Activated CD4-positive, alpha-beta T cell treated with anti-CD3 and anti-CD28 coated beads for 1 hour (primary cell): ENCODE results near the gene HLCS.

Experiments used
- DNase-seq: peaks from one replicate; pipeline ENCODE4 v3.0.0-alpha.2; 2020

The HLCS gene

DNA sequence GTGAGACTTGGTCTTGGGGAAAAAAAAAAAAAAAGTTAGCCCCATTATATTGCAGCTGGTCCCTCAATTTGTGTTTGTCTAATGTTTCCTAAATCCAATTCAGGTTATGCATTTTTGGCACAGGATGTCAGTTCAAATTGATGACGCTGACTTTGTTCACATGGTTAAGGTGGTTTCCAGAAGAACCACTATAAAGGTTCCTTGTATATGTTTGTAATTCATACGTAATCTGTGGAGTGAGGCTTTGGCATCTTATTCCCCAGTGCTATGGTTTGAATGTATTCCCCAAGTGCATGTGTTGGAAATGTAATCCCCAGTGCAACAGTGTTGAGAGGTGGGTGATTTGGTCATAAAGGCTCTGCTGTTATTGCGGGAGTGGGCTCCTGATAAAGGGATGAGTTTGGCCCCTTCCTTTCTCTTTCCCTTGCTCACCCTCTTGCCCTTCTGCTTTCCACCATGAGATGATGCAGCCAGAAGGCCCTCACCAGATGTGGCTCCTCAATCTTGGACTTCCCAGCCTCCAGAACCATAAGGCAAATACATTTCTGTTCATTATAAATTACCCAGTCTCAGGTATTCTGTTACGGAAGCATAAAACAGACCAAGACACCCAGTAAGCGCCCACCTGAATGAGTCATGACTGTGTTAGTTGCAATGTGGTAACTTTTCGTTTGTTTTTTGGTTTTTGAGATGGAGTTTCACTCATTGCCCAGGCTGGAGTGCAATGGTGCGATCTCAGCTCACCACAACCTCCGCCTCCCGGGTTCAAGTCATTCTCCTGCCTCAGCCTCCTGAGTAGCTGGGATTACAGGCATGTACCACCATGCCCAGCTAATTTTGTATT, 19.5 kb upstream of the HLCS start:
- no peak for DNase-seq

DNA sequence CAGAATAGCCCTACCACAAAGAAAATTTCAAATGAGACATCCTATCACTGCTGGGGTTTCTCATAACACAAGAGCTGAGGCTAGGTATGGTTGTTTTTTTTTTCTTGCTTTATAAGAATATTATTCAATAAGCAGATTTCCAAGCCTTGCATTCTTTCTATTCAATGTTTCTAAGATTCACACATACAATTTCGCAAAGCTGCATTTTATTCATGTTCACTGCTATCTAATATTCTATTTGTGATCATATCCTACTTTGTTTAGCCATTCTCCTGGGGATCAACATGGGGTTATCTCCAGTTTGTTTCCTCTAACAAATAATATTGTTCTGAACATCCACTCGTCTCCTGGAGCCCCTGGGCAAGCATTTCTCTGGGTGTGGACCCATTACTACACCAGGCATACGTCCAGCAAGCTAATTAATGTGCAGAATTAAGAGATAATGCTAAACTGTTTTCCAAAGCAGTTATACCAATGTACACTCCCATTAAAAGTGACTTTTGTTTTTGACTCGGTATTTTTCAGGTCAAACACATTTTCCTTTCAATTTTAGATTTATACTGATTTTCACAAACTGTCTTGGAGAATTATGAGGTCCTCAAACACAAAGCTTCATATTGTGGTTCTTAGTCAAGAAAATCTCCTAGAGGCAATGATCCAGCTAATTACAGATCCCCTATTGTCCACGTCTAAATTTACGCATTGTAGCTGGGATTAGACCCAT, 15.7 kb upstream of the HLCS start:
- DNase-seq, result no peak

DNA sequence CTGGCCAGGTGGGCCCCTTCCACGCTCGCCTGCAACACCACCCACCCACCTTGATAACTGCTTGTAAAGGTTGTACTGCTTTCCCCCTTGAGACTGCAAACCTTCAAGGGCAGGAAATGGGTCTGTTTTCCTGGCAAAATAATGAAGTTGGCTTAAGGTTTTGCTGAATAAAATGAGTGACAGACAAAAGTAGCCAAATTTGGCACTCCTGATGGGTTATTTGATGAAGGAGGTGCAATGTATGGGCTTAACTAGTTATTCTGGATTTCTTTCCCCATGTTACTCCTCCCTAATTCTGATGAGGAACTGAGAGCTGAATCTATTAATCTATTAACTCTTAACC, 14.6 kb upstream of the HLCS start:
- DNase-seq, result no peak

DNA sequence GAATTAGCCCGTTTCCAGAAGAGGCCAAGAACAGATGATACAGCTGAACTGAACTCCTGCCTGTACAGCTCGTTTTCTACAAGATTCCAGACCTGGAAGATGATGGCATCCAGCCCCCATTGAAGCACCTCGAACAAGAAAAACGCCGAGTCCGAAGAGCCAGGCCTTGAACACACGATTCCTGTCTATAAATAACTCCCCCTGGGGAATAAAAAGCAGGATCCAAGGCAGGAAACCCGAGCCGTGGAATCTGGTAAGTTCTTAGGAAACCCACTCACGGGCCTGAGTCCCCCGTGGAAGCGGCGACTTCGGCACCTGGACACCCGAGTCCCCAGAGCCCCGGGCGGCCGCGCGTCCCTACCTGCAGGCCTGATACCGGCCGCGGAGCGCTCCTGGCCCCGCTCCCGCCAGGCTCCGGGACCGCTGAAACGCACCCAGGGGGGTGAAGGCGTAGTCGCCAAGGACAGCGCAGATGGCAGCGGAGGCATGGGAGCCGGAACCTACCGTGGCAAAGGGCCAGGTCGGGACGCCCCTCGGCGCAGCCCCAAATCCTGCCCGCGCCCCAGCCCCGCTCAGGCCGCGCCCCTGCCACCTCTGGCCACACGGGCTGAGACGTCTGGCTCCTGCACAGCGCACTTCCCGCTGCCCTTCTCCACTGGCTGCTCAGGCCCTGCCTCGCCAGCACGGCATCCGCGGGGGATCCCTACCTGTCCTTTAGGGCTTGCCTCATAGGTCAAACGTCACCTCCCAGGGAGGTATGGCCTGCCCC, 14.0 kb upstream of the HLCS start:
- DNase-seq, result no peak

DNA sequence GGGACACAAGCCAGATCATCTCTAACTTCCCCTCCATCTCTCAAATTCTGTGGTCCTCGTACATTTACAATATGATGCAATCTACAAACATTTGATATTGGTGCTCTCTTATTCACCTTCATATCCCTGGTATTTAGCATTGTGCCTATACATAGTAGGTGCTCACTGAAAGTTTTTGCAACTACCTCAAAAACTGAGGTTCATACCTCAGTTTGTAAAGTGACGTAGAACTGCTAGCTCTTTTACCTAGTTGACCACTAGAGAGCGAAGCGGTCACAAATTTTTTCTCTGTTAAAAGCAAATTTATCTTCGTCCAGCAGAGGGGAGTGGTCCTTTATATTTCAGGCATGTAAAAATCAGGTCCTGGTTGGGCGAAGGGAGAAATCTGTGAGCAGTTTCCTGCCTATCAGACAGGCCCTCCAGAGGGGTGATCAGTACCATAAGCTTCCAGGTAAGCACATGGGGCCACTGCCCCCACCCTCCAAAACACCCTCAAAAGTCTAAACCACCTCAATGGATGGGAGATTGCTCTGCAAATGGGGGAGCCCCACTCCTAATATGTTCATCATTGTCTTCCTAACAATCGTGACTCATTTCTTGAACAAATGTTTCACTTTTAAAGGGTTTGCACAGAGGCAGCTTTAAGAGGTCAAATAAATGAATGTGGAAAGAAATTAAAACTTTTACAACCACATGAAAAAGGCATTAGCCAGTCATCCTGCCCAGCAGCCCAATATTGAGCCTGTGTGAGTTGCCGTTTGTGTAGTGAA, 10.6 kb upstream of the HLCS start:
- DNase-seq, result no peak

- DNase-seq, result no peak
These were observed 9.9 kb upstream of the HLCS start for GRCh38 chr21:36976228-36976861.

GRCh38 chr21:36974851-36975192, 8.4 kb upstream of the HLCS start:
- no peak for DNase-seq

GRCh38 chr21:36973986-36974850, 7.7 kb upstream of the HLCS start:
- DNase-seq, result no peak

DNA sequence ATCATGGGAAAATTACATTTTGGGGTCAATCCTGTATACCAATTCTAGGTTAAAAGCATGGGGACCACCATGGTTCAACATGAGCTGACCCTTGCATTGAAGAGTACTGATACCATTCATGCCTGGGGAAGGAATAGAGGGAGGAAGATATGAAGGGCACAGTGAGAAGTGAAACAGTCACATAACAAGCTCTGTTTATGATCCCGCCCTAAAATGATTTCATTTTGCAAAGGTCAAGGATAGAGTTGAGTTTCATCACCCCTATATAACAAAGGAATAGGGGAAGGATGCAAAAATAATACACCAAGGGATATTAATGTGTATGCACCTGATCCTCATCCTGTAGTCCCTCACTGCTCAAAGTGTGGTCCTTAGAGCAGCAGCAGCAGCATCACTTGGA, 2.5 kb upstream of the HLCS start:
- DNase-seq, result no peak

GRCh38 chr21:36968414-36968813, 1.9 kb upstream of the HLCS start:
- no peak for DNase-seq

DNA sequence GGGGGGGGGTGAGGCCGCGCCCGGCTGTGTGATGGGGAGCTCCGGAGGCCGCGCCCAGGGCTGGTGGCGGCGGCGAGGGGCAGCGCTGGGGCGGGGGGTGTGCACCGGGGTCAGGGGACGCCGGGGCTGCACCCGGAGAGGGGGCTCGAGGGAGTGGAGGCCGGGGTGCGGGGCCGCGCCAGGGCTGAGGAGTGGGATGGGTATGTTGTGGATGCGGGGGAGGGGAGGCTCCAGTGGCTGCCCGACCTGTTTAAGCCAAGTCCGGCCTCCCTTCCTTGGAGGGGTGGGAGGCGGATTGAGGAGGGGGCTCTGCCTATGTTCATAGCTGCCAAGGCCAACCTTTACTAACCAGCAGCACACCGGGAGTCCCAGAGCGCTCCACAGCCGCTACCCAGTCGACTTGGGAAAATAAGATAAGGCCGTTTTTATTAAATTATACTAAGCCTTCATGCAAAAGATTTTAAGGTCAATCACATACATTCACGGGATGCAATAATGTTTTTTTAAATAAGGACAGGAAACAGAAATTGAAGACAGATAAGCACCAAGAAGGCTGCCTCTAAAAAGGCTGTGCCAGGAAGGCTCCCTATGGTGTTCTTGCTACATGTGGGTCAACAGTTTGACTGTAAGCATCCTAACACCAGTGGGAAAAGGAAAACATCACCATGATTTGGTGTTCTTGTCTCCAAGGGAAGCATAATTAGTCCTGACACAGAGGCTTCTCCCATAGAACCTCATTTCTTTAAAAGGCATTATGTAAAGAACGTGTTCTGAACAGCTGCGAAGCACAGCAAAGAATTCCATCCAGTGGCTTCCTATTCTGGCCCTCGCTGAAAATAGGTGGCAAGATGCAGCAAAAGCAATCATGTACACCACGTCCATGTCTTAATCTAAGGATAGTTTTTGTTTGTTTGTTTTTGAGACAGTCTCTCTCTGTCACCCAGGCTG, 626 bp upstream of the HLCS start:
- no peak for DNase-seq

DNA sequence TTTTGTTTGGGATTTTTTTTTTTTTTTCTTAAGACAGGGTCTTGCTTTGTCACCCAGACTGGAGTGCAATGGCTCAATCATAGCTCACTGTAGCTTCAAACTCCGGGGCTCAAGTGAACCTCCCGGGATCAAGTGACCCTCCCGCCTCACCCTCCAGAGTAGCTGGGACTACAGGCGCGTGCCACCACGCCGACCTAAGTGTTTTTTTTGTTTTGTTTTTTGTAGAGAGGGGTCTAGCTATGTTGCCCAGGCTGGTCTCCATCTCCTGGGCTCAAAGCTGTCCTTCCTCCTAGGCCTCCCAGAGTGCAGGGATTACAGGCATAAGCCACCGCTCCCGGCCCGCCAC, 776 bp downstream of the HLCS start:
- no peak for DNase-seq

DNA sequence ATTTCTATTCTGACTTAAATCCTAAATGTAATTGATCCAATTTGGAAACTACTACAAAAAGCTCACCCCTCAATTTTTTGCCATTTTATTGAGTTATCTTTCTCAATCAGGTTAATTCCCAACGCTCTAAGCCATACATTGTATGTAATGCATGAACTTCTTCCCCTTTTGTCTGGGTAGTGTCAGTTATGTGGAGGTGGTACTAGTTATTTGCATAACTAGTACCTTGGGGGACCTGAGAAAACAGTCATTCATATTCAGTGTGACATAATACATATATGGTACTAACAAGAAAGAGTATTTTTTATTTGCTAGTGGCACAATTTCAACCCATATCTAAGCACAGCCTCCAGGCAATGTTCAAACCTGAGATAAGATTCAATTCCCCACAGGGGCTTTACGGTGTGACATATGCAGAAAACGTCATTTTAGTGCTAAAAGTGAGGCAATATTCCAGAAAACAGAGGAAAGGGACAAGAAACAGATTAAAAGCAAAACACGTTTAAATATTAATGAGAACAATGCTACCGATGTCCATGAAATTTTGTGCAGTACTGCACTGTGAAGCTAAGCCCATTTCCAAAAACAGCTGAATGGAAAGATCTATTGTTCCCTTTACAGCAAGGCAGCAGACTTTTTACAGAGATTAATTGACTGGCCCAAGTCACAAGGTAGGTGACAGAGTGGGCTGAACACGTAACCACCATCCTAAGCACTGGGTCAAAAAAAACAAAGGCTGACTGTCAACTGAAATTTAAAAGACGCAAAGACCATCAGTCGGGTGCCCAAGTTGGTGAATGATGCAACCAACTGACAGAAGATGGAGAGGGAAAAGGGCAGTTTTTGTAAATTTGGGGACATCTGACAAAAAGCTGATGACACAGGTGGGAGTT, 1.4 kb downstream of the HLCS start:
- DNase-seq, result no peak

- DNase-seq, result no peak
These were observed 2.1 kb downstream of the HLCS start for GRCh38 chr21:36964398-36964797.

GRCh38 chr21:36962098-36962780, 4.2 kb downstream of the HLCS start:
- DNase-seq, result no peak

- no peak for DNase-seq
These were observed 5.7 kb downstream of the HLCS start for GRCh38 chr21:36960676-36961284.

DNA sequence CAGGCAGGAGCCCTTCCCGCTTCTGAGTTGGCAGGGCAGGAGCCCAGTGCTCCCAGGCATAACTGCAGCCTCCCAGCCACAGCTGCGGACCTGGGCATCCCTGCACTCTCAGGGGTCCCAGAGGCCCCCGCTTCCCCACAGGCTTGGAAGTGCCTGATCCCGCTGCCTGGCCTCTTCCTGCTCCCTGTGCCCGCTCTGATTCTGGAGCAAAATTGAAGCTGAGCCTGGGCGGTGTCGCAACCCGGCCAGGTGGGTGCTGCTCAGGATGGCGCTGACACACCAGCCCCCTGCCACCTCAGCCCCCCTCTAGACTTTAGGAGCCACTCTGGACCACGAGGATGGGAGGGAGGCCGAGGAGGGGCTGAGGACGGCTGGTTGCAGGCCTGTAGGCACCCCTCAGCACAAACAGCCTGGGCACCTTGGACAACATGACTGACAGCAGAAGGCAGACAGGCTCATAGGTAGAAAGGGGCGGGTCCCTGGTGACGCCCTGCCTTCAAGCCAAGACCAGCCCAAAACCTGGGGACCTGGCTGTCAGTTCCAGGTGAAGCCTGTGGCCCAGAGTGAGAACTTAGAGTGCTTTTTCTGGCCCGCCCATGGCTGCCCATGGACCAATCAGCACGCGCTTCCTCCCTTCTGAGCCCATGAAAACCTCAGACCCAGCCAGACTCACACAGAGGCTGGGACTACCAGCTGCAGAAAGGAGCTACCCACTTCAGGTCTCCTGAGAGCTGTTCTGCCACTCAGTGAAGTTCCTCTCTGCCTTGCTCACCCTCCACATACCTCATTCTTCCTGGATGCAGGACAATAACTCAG, 7.2 kb downstream of the HLCS start:
- no peak for DNase-seq
